Upper lobe of left lung (tissue), 4 donors: ENCODE measurements around the gene GORASP2.

Source experiments
- EP300 ChIP-seq, 4 donors: sonication (generic); formaldehyde crosslinking; IDR thresholded peaks; one replicate each; pipeline ENCODE4 v1.5.1; 2017; ENCODE audit warnings: antibody characterized with exemption in 4 of 4, control low read depth in 2 of 4
- POLR2AphosphoS5 ChIP-seq, 2 donors: sonication (generic); formaldehyde crosslinking; IDR thresholded peaks; one replicate each; pipeline ENCODE4 v1.5.1; 2017; ENCODE audit warnings: antibody characterized with exemption in 2 of 2
- TF ChIP-seq, protein P1 (sequence below), 6 experiments: fragments of 450-650 bp in 4 of 6; fragments of 200-600 bp in 2 of 6; sonication (generic) in 2 of 6; IDR thresholded peaks; one replicate each; pipeline ENCODE4 v1.5.1; 2016 to 2019; ENCODE audit warnings: antibody characterized with exemption in 6 of 6

DNA sequence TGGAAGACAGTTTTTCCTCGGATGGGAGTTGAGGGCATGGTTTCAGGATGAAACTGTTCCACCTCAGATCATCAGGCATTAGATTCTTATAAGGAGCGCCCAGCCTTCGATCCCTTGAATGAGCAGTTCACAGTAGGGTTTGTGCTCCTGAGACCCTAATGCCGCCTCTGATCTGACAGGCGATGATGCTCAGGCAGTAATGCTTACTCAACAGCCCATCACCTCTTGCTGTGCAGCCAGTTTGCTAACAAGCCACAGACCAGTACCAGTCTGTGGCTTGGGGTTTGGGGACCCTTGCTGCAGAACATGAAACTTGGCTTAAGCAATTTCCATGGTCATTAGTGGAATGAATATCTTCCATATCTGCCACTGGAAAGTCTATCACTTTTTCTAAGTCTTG lies 56.4 kb downstream of the GORASP2 start:
- TF ChIP-seq EP300 (IDR thresholded peaks at IDR 0.05), result no peak
- TF ChIP-seq, protein P1, sequence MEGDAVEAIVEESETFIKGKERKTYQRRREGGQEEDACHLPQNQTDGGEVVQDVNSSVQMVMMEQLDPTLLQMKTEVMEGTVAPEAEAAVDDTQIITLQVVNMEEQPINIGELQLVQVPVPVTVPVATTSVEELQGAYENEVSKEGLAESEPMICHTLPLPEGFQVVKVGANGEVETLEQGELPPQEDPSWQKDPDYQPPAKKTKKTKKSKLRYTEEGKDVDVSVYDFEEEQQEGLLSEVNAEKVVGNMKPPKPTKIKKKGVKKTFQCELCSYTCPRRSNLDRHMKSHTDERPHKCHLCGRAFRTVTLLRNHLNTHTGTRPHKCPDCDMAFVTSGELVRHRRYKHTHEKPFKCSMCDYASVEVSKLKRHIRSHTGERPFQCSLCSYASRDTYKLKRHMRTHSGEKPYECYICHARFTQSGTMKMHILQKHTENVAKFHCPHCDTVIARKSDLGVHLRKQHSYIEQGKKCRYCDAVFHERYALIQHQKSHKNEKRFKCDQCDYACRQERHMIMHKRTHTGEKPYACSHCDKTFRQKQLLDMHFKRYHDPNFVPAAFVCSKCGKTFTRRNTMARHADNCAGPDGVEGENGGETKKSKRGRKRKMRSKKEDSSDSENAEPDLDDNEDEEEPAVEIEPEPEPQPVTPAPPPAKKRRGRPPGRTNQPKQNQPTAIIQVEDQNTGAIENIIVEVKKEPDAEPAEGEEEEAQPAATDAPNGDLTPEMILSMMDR (IDR thresholded peaks at IDR 0.05), result no peak
- TF ChIP-seq POLR2AphosphoS5 (IDR thresholded peaks at IDR 0.05), result no peak
